Right cardiac atrium (tissue), 5 donors: Measurements from ENCODE around the gene KRT16. TPM values are rescaled to one million over a fixed set of nuclear protein-coding genes. Genes with fewer than 3 reads are reported as not detected.
A peak's percentile ranks its signal among the peaks of the same experiment; 100 is the strongest.
"Not testable (repeated sequence)": the region's sequence is repeated elsewhere in the genome, so short reads cannot be mapped to it uniquely, and the experiment has no call there.

Experiments
- ATAC-seq, 2 donors: fragments of 200-7000 bp; cut with Tn5 transposase; one replicate each; pipeline versions ENCODE4 v1.8.0 to v1.9.1; 2020; ENCODE audit warnings: moderate library complexity in 2 of 2, mild to moderate bottlenecking in 1 of 2
- DNase-seq, 3 donors: peaks; one replicate each; pipeline ENCODE4 v3.0.0-alpha.2; 2020
- H3K27ac ChIP-seq: one replicate; pipeline ENCODE4 v1.5.1; 2013; ENCODE audit warnings: mild to moderate bottlenecking, low read length, control low read depth, moderate library complexity
- H3K27me3 ChIP-seq: one replicate; pipeline ENCODE4 v1.6.1; 2013; ENCODE audit not compliant: control insufficient read depth, insufficient read depth
- H3K4me1 ChIP-seq: one replicate; pipeline ENCODE4 v1.6.1; 2013; ENCODE audit warnings: low read length; ENCODE audit not compliant: control insufficient read depth, insufficient read depth
- H3K4me3 ChIP-seq: one replicate; pipeline ENCODE4 v1.5.1; 2013; ENCODE audit warnings: low read length, control low read depth
- H3K9me3 ChIP-seq: one replicate; pipeline ENCODE4 v1.6.1; 2013; ENCODE audit warnings: low read length; ENCODE audit not compliant: control insufficient read depth
- WGBS: extraction: QIAGEN DNeasy Blood & Tissue Kit; methylation state at CpG from one replicate; pipeline ENCODE4 v1.1.7; 2013; 5-methylcytosine and 5-hydroxymethylcytosine counted together
- intact Hi-C, 4 donors: fragments of 100-400 bp; cut with DNase I; formaldehyde crosslinking; loops; one replicate each; pipeline versions ENCODE4 v1.11.0 to v1.14.0; 2022 to 2023
- long read RNA-seq, 4 donors: library from polyadenylated mRNA; unstranded; transcript quantifications; one replicate each; pipeline ENCODE4 v2.0.0, GENCODE V29; 2020 to 2021
- polyA plus RNA-seq: library from polyadenylated mRNA; stranded (reverse); fragments of 200-250 nt; gene quantifications from one replicate; pipeline ENCODE4 v1.2.3, GENCODE V29; 2013
- total RNA-seq, 4 donors: library from RNA; stranded (reverse); fragmentation: NEBNext Ultra II Directional; extraction: Animal tissue kit (Norgen Biotek cat#: 25700); gene quantifications; one replicate each; pipeline ENCODE4 v1.2.1, GENCODE V29; 2021
- donor health status: healthy with polysubstance abuse.
- donor health status: DM: no; HTN: yes; CAD: no.
- donor health status: DM: no; HTN: no; CAD: no.
- donor health status: DM: no; HTN: yes; CAD: no; lungs with severe emphysema.
- donor health status: DM: yes; HTN: yes; CAD: no.

KRT16 gene
- total RNA-seq (not detected), polyA plus RNA-seq (0.27 TPM)
- long read RNA-seq, donor 1 = 0 reads
- long read RNA-seq, donor 2 = 0 reads
- long read RNA-seq, donor 3 = 0 reads
- long read RNA-seq, donor 4 = 0 reads

- H3K27ac ChIP-seq, H3K27me3 ChIP-seq, intact Hi-C loops, ATAC-seq, DNase-seq, H3K9me3 ChIP-seq, H3K4me1 ChIP-seq, H3K4me3 ChIP-seq: not testable (repeated sequence)
- 75% methylated on average over 31 of the region's 31 CpGs for WGBS
These were observed at the start of gene KRT16 for GRCh38 chr17:41612376-41613160. Gene KRT16 (minus strand): TSS chr17:41612767. CDS start chr17:41612688, 79 bp downstream.

GRCh38 chr17:41660221-41660711 is 47.7 kb upstream of the KRT16 start:
- no peak for ATAC-seq
- Histone ChIP-seq H3K4me3 (no peak overlapping the region), H3K9me3 (no peaks in the 10 kb centered on the region), H3K27me3 (no peaks in the 10 kb centered on the region), H3K4me1 (no peaks in the 10 kb centered on the region), H3K27ac (no peak overlapping the region)
- DNase-seq = no peak
- 56% methylated on average over 8 of the region's 8 CpGs for WGBS
- intact Hi-C loops = loop anchor here (5.0 to 10.0 kb wide), 6 partner anchors 108 to 855 kb away; no protein-coding TSS in a partner anchor

- no peak for DNase-seq
- no peak for ATAC-seq
- WGBS = 79% methylated on average over 11 of the region's 11 CpGs
- Histone ChIP-seq H3K27ac (no peak overlapping the region), H3K27me3 (no peaks in the 10 kb centered on the region), H3K4me1 (no peaks in the 10 kb centered on the region), H3K9me3 (no peaks in the 10 kb centered on the region), H3K4me3 (no peak overlapping the region)
- intact Hi-C loops = loop anchor here (5.0 to 10.0 kb wide), 6 partner anchors 107 to 855 kb away; no protein-coding TSS in a partner anchor
These were observed 47.1 kb upstream of the KRT16 start for GRCh38 chr17:41659427-41660212.

GRCh38 chr17:41658846-41659245 is 46.3 kb upstream of the KRT16 start:
- WGBS = 81% methylated on average over 5 of the region's 5 CpGs
- Histone ChIP-seq H3K4me1 (no peaks in the 10 kb centered on the region), H3K27ac (no peak overlapping the region), H3K27me3 (no peaks in the 10 kb centered on the region), H3K9me3 (no peaks in the 10 kb centered on the region), H3K4me3 (no peak overlapping the region)
- ATAC-seq = no peak
- intact Hi-C loops = no loop called here
- DNase-seq = no peak

GRCh38 chr17:41657936-41658335 is 45.4 kb upstream of the KRT16 start:
- no peak for ATAC-seq
- no peak overlapping the region for H3K27ac ChIP-seq
- no peak for DNase-seq
- intact Hi-C loops = no loop called here
- no peaks in the 10 kb centered on the region for H3K27me3 ChIP-seq
- no peaks in the 10 kb centered on the region for H3K9me3 ChIP-seq
- H3K4me1 ChIP-seq = no peaks in the 10 kb centered on the region
- 88% methylated on average over 12 of the region's 12 CpGs for WGBS
- no peak overlapping the region for H3K4me3 ChIP-seq

GRCh38 chr17:41657176-41657754 is 44.7 kb upstream of the KRT16 start:
- Histone ChIP-seq H3K9me3 (no peaks in the 10 kb centered on the region), H3K27ac (no peak overlapping the region), H3K27me3 (no peaks in the 10 kb centered on the region), H3K4me1 (no peaks in the 10 kb centered on the region), H3K4me3 (no peak overlapping the region)
- DNase-seq (no peak), ATAC-seq (no peak)
- 79% methylated on average over 16 of the region's 16 CpGs for WGBS
- intact Hi-C loops = no loop called here

GRCh38 chr17:41656249-41657023 is 43.9 kb upstream of the KRT16 start:
- intact Hi-C loops = no loop called here
- DNase-seq = no peak
- H3K27me3 ChIP-seq = no peaks in the 10 kb centered on the region
- 87% methylated on average over 16 of the region's 16 CpGs for WGBS
- ATAC-seq = no peak
- H3K27ac ChIP-seq = no peak overlapping the region
- no peaks in the 10 kb centered on the region for H3K9me3 ChIP-seq
- H3K4me3 ChIP-seq = no peak overlapping the region
- no peaks in the 10 kb centered on the region for H3K4me1 ChIP-seq

GRCh38 chr17:41655611-41656111 is 43.1 kb upstream of the KRT16 start:
- DNase-seq (no peak), ATAC-seq (peak in 1 of 2 donors; percentile 15)
- no peaks in the 10 kb centered on the region for H3K27me3 ChIP-seq
- intact Hi-C loops = no loop called here
- H3K4me1 ChIP-seq = no peaks in the 10 kb centered on the region
- H3K4me3 ChIP-seq = no peak overlapping the region
- H3K27ac ChIP-seq = no peak overlapping the region
- 63% methylated on average over 18 of the region's 18 CpGs for WGBS
- no peaks in the 10 kb centered on the region for H3K9me3 ChIP-seq

- ATAC-seq = no peak
- 81% methylated on average over 24 of the region's 24 CpGs for WGBS
- no peaks in the 10 kb centered on the region for H3K4me1 ChIP-seq
- DNase-seq = no peak
- no peaks in the 10 kb centered on the region for H3K27me3 ChIP-seq
- H3K27ac ChIP-seq = no peak overlapping the region
- H3K4me3 ChIP-seq = no peak overlapping the region
- intact Hi-C loops = loop anchor here in 1 of 4 donors (5.0 kb wide), 1 partner anchor 743 kb away; no protein-coding TSS in a partner anchor
- H3K9me3 ChIP-seq = no peaks in the 10 kb centered on the region
These were observed 42.4 kb upstream of the KRT16 start for GRCh38 chr17:41654678-41655607.
